HG03064 (cell line): ENCODE results near the gene CDH13.

Experiments used
- ATAC-seq: cut with Tn5 transposase; IDR thresholded peaks from one replicate; pipeline ENCODE4 v1.9.1; 2021; ENCODE audit warnings: low read depth; ENCODE audit not compliant: unreplicated experiment

The CDH13 gene

GRCh38 chr16:83075956-83076355, 449.2 kb downstream of the CDH13 start:
- no peak for ATAC-seq

GRCh38 chr16:83083361-83083760, 456.6 kb downstream of the CDH13 start:
- no peak for ATAC-seq

DNA sequence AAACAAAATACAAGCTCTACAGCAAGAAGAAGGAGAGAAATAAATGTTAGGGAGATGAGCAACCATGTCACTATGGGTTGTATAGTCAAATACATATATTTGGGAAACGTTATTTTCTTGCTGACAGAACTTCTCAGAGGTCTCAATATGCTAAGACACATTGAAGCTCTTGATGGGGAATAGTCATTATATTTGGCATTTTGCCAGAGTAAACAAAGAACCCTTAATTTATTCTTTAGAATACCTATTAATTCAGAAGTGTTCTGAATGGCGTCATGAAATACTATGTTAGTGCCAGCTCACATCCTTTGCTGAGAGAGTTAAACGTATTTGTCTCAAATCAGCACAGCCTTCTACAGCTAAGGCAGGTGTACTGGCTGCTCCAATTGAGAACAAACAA, 458.9 kb downstream of the CDH13 start:
- no peak for ATAC-seq

DNA sequence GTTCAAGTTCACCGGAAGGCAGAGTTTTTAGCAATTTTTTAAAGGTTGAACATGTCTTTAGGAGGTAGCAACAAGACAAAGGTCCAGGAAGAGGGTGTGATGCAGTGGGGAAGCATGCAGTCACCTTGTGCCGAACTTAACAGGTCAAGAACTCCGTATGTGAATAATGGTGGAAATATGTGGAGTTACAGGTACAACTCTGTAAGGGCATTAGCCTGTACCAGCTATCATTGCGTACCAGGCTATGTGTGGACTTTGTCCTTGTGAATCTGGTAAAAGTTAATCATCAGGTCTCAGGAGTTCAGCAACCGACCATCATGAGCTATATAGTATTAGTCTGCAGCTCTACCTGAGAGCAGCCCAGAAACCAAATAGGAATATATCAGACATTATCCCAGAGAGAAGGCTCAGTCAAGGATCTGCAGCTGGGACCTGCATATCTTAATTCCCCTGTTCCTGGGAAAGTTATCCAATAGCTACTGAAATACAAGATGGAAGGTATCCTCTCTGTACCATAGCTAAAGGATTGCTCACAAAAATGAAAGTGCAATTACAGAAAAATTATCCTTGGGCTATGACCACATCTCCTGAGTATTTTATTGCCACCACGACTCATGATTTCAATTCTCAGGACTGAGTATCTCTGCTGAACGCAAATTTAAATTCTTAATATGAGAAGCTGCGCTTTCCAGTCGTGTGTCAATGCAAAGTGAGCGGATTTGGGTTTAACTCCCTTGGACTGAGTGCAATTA, 469.3 kb downstream of the CDH13 start:
- ATAC-seq = no peak

- ATAC-seq = no peak
Measured at GRCh38 chr16:83098536-83098935, 471.8 kb downstream of the CDH13 start.

GRCh38 chr16:83100679-83101078, 473.9 kb downstream of the CDH13 start:
- no peak for ATAC-seq

- ATAC-seq = no peak
Measured at GRCh38 chr16:83102336-83102735, 475.6 kb downstream of the CDH13 start.

DNA sequence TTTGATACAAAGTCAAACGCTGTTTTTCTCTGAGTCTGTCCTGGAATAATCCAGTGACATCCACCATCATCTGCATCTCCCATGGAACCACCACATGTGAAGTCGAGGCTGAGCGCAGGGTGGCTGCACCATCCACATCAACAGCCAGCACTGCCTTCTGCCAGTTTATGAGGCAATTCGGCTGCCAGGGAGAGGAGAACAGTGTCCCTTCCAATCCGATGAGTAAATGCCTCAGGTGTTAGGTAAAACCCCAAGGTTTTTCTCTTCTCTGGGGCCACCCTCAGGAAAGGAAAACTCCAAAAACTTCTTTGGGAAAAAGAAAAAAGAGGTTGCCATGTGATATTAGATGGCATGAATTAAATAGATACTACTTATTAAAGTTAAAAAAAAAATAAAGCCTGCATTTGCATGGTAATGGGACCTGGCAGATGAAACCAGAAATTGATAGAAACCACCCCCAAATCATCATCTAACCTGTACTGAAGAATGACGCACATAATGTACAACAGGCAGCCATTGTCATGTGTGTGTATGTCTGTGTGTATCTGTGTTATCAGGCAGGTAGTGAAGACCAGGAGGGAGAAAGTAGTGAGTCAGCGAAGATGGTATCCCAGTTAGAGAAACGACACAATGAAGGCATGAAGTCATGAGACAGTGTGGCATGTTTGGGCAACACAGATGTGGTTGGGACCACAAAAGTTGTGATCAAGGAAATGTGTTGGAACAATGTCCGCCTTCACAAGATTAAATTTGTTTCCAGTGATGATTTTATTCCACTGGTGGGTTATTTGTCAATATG, 478.7 kb downstream of the CDH13 start:
- no peak for ATAC-seq

DNA sequence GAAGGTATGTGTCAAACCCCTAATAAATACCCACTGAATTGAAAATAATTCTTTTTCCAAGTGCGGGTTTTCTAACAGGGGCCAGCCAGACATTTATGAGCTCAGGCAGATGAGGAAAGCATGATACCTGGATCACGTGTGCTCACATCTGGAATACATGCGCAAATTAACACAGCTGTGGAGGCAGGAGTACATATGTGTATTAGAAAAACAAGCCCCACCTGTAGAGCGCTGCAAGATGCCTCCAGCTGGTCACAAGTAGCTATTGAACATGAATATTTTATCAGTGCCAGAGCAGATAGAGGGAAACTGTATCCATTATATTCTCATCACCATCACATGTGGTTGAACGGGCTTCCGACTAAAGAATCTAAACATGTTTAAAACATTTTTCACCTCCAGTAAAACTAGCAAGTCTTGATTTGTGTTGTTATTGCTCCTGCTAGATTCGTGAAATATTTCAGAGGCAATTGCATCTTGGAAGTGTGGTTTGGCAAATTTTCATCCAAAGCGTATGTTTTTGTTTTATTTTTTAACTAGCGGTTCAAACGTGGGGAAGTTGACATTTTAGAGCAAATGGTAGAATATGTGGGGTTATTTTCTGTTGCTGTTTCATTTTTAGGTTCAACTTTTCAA, 482.8 kb downstream of the CDH13 start:
- no peak for ATAC-seq

- ATAC-seq = no peak
Measured at GRCh38 chr16:83110269-83110668, 483.5 kb downstream of the CDH13 start.

- ATAC-seq = no peak
Measured at GRCh38 chr16:83113317-83113716, 486.5 kb downstream of the CDH13 start.

- no peak for ATAC-seq
Measured at GRCh38 chr16:83113811-83114210, 487.0 kb downstream of the CDH13 start.

DNA sequence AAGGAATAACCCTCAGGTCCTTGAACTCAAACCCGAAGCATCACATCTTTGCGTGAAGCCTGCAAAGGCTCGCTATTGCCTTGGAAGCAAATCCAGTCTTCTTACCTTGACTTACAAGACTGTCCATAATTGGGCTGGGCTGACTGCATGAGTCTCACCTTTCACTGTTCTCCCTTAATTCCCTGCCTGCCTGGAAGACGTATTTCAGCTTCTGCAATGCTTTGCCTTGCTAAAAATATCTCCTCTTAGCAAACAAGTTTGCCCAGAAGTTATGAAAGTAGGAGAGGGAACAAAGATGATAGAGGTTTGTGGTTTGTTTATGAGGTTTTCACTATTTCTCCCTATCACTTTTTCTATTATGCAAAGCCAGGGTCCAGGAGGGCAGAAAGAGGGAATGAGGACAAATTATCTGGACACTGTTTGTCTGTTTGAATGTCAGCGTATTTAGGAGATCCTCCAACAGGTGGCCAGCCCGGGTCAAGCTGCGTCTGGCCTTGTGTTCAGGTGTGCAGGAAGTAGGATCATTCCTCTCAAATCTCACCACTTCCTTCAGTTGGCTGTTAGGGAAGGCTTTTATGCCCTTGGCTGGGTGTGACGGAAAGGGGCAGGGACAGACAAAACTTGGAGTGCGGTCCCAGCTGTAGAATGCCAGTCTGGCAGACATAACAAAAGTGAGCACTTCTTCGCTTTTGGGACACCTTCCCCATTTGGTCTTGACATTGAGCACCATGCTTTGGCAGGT, 488.9 kb downstream of the CDH13 start:
- no peak for ATAC-seq

DNA sequence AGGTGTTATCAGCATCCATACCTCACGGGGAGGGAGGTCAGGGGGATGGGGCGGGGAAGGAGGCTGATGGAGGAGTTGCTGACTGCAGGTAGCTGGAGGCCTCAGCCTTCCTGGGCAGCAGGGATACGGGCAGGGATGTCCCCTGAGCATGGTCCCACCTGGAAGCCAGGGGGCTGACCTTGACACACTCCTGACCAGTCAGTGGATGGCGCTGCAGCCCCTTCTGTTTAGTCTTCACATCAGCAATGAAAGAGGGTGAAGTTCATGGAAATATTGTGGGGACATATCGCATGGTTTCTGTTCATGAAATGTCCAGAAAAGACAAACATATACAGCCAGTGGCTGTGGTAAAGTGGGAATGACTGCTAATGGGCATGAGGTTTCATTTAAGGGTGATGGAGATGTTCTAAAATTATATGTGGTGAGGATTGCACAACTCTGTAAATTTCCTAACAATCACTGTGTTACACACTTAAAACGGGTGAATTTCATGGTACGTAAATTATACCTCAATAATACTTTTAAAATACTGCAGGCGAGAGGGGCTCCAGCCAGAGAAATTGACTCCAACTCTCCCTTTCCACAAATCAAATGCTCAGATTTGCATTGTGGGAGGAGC, 489.6 kb downstream of the CDH13 start:
- no peak for ATAC-seq

GRCh38 chr16:83117810-83118209, 491.0 kb downstream of the CDH13 start:
- no peak for ATAC-seq

GRCh38 chr16:83118365-83118764, 491.6 kb downstream of the CDH13 start:
- no peak for ATAC-seq

- no peak for ATAC-seq
Measured at GRCh38 chr16:83125999-83126568, 499.3 kb downstream of the CDH13 start.

DNA sequence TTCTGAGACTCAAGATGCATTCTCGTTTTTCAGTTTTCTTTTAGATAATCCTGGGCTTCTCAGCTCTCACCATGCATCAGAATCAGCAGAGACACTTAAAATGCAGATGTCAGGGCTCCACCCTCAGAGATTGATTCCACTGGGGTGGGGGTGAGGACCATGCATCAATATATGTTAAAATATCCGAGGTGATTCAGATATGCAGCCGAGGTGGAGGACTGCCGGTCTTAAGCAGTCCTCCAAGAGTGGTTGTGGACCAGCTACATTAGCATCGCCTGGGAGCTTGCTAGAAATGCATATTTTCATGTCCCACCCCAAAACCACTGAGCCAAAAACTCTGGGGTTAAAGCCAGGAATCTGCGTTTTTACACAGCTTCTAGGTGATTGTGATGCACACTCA, 501.3 kb downstream of the CDH13 start:
- ATAC-seq = no peak

DNA sequence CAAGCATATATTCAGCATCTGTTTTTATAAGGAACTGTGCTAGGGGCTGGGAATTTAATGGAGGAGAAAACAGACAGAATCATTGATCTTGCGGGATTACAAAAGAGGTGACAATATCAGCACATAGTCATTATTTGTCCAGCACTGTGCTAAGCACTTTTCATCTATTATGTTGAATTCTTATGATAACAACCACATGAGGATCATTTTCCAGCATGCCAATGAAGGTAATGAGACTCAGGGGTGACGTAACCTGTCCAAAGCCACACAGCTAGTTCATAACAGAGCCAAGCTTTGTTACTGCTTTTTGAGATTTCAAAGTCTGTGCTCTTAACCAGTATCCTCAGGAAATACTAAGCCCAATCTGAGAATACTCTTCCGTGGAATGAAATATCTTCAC, 503.3 kb downstream of the CDH13 start:
- ATAC-seq = no peak

DNA sequence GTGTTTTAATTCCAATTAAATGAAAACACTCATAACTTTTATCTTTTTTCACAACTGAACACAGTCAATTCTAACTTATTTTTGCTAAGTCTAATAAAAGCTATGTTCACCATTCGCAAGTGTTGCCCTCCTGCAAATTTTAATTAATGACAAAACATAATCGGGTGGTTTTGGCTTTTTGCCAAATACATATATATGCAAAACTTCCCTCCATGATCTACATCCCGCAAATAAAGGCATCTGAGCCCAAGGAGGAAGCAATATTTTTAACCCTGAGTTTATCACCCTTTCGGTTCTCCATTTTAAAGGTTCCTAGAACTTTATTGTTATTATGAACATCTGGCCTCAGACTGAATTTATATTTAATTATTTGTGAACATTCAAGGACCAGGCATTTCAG, 507.9 kb downstream of the CDH13 start:
- ATAC-seq = no peak
